HG02885 (cell line): Measurements from ENCODE around the gene PPP2R3A.
"Not testable (repeated sequence)": the region's sequence is repeated elsewhere in the genome, so short reads cannot be mapped to it uniquely, and the experiment has no call there.

Source experiments
- ATAC-seq: cut with Tn5 transposase; IDR thresholded peaks from one replicate; pipeline ENCODE4 v1.9.1; 2021; ENCODE audit warnings: mild to moderate bottlenecking; ENCODE audit not compliant: unreplicated experiment, poor library complexity

The PPP2R3A gene, protein sequence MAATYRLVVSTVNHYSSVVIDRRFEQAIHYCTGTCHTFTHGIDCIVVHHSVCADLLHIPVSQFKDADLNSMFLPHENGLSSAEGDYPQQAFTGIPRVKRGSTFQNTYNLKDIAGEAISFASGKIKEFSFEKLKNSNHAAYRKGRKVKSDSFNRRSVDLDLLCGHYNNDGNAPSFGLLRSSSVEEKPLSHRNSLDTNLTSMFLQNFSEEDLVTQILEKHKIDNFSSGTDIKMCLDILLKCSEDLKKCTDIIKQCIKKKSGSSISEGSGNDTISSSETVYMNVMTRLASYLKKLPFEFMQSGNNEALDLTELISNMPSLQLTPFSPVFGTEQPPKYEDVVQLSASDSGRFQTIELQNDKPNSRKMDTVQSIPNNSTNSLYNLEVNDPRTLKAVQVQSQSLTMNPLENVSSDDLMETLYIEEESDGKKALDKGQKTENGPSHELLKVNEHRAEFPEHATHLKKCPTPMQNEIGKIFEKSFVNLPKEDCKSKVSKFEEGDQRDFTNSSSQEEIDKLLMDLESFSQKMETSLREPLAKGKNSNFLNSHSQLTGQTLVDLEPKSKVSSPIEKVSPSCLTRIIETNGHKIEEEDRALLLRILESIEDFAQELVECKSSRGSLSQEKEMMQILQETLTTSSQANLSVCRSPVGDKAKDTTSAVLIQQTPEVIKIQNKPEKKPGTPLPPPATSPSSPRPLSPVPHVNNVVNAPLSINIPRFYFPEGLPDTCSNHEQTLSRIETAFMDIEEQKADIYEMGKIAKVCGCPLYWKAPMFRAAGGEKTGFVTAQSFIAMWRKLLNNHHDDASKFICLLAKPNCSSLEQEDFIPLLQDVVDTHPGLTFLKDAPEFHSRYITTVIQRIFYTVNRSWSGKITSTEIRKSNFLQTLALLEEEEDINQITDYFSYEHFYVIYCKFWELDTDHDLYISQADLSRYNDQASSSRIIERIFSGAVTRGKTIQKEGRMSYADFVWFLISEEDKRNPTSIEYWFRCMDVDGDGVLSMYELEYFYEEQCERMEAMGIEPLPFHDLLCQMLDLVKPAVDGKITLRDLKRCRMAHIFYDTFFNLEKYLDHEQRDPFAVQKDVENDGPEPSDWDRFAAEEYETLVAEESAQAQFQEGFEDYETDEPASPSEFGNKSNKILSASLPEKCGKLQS (N-terminal part only)

DNA sequence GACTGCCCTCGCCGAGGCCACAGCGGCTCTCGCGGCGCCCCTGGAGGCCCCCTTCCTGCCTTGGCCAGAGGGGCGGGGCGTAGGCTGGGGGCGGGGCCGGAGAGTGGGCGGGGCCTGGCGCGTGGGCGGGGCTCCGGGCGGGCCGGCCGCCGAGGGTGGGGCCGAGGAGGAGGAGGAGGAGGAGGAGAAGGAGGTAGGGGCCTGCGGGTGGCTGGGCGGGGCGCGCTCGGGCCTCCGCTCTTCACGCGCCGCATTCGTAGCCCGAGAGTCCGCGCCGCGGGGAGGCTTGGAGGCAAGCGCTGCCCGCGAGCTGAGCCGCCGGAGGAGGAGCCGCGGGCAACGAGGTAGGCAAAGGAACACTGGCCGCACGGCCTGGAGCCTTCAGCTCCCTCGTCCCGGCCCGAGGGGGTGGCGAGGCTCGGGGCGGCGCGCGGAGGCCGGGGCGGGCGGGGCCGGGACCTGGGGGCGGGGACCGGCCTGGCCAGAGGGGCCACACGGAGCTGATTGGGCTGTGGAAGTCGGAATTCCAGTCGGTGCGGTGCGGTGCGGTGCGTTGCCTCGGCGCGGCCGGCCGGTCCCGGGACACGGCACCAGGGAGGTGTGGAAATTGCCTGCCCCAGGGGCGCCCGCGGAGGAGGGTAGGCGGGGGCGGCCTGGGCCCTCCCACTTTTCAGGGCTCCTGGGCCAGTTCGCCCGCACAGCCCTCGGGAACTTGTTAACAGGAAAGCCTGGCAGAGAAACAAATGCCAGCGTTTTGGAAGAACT lies at the start of gene PPP2R3A:
TSS of gene PPP2R3A (plus strand) at position 223 of the 765 bp plus-strand sequence. CDS start 35,771 bp downstream, outside the sequence.
- peak; percentile 81 for ATAC-seq

DNA sequence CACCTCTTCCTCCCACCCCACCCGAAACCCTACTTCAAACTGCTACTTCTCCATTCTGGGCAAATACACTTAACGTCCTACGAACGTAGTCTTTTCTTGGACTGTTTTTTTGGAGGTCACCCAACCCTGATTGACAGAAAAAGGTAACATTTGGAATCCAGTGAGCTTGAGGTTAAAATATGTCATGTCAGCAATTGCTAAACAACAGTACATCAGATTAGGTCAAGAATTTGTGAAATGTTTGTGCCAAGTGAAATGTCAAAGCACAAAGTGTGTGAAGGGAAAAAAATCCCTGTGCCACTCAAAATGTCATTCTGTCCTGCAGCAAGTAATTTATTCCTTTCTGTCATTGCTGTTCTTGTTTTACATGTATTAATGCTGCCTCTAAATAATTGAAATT lies 49.2 kb upstream of the PPP2R3A start:
- no peak for ATAC-seq

DNA sequence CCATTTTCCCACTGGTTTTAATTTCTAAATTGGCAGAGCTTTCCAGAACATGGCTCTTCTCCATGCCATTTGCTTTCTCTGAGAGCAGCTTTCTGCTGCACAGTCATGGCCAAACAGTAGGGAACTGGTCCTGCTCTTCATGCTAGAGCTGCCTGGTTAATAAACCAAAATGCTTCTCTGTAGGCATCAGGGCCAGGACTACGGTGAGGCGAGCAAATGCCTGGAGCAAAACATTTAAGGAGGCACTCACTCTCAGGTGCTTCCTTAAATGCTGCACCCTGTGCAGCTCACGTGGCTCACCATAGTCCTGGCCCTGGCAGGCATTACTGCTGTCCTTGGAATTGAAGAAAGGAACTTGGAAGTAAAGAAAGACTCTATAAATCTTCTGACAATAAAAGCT lies 48.5 kb upstream of the PPP2R3A start:
- ATAC-seq: no peak

DNA sequence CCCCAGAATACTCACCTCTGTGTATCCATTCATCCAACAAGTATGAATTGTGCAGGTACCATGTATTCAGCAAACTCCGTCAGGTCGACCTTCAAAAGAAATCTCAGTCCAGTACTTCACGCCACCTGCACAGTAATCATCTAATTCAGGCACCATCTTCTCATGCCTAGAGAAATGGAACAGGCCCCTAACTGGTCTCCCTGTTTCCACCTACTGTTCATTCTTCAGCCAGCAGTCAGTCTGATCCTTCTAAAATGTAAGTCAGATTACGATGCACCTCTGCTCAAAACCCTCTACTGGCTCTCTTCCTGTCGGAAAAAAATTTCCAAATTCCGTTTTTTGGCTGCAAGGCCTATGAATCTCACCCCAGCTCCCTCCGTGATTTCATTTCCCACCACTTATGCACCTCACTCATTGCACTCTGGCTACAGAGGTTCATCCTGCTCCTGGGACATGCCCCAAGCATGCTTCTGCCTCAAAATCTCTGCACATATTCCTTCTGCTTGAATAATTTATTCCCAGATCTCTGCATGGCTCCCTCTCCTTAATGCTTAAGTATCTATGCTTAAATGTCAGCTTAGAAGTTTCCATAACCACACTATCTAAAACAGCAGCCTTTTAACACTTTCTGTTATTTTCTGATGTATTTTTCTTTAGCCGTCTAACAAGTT lies 47.5 kb upstream of the PPP2R3A start:
- no peak for ATAC-seq

DNA sequence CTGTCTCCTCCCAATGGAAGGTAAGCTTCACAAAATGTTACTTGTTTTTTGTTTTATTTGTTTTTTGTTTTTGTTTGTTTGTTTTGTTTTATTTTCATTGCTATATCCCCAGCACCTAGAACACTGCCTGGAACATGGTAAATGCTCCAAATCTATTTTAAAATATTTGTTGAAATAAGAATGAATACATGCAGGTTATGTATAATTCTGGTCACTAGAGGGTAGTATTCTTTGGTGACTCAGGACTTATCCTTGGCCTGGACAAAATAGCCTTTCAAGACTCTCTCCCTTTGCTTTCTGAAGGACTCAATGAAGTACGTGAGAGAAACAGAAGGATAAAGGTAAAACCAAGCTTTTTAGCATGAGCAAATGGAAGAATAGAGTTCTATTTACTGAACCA lies 46.9 kb upstream of the PPP2R3A start:
- no peak for ATAC-seq

DNA sequence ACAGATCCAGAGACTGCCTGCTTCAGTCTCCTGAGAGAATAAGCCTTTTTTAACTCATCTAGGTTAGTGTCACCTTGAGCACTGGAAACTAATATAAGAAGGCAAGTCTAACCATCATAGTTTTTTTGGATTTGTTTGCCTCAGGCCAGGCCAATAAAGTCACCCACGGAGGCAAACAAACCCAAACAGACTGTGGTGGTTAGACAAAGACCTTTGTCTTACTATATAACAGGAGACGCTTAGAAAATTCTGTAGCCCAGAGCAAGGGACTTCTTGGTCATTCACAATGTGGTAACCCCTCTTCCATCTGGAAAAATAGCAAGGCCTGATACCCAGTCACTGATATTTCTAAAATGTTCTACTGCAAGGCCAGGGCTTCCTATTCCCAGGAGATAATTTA lies 45.3 kb upstream of the PPP2R3A start:
- ATAC-seq: no peak

DNA sequence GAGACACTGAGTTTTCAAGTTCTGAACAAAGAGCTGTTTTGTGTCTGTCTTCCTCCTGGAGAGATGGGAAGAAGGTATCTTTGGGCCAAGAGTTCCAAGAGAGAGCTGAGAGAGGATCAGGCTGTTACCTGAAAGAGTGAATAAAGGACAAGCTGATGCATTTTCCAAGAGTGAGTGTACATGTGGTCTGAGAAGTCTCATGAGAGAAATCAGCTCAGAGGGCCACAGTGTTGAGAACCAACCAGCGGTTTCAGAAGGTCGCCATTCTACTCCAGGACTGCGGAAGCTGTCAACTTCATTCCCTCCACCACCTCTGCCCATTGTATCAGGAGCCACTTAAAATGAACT lies 42.7 kb upstream of the PPP2R3A start:
- no peak for ATAC-seq

DNA sequence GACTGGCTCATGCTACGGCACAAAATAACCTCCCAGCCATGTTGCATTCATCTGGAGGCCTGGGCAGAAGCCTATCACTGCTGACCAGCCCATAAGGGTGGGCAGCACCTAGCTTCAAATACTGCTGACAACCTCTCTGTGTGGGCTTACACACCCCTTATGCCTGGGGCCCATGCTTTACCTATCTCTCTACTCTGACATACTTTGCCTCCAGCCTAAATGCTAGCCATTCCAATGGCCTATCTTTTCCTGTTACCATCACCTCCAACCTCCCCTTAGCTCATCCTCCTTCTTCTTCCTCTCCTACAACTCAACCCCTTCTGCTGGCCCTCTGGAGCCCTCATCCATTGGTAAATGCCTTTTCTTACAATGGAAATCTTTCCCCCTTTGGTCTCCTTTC lies 41.0 kb upstream of the PPP2R3A start:
- ATAC-seq: no peak

DNA sequence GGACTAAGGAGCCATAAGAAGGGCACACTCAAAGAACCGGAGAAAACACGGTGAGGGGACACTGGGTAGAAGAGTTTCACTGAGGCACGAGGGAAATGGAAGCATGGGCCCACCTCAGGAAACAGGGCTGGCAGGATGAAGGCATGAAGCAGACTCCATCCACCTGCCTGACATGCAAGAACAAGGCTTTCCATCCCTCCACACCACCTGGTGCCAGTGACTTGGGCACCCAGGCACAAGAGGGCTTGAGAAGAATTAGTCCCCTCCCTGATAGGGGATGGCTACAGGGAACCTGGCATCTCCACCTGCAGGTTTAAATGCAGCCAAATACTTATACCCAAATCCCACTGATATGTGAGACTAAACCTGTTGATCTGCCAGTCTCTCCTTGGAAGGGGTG lies 38.9 kb upstream of the PPP2R3A start:
- no peak for ATAC-seq

DNA sequence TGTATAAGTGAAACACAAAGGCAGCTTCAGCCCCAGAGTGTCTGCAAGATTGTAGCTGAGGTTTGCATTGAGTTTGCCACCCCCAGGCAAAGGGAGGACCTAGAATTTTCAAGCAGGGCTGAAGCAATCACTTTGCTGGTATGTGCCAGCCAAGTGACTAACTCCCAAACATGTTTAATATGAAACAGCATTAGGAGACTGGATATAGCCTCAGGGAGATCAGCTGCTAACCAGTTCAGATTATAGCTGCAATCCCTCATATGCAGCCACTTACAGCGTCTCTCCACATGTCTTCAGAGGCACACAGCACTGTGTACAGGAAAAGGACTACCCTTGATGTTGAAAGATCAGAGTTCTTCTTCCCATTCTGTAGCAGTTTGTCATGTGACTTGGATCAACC lies 38.4 kb upstream of the PPP2R3A start:
- ATAC-seq: no peak

DNA sequence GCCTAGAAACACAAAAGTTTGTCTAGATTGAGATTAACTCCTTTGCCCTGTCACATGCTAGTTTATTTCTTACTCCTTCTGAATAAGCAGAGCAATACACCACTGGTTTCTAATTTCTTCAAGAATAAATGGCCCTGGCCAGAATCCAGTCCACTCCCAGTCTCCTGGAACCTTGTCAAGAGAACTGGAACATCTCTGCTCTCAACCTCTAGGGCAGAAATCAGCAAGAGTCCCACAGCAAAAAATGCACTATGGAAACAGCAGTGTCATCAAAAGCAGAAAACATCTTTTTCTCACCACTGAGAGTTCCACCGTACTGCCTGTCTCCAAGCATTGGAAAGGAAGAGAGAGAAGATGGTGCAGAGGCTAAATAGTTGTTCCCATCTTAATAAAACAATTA lies 35.9 kb upstream of the PPP2R3A start:
- no peak for ATAC-seq

DNA sequence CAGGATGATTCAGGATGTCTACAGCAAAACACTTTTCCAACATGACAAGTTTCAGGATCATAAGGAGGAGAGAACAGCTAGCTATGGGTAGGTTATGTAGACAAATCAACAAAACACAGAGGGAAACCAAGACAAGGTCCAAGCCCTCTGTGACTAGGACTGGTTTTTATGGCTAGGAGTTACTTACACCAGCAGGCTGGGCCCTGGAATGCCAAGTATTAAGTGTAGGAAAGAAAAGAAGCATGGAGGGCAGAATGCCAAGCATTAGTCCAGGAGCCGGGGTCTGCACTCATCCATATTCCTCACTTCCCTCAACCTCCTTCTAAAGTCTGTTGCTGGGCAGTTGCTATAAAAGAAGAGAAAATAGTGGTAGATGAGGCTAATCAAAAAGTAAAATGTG lies 35.3 kb upstream of the PPP2R3A start:
- no peak for ATAC-seq

DNA sequence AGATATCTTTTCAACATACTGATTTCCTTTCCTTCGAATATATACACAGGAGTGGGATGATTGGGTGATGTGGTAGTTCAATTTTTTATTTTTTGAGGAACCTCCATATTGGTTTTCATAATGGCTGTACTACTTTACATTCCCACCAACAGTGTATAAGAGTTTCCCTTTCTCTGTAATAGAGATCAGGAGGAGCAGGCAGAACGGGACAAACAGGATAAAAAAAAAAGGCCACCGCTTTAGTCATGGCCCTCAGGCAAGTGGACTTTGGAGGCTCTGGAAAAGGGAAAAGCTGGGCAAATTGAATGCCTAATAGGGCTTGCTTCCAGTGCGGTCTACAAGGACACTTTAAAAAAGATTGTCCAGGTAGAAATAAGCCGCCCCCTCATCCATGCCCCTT lies 30.4 kb upstream of the PPP2R3A start:
- ATAC-seq: not testable (repeated sequence)

DNA sequence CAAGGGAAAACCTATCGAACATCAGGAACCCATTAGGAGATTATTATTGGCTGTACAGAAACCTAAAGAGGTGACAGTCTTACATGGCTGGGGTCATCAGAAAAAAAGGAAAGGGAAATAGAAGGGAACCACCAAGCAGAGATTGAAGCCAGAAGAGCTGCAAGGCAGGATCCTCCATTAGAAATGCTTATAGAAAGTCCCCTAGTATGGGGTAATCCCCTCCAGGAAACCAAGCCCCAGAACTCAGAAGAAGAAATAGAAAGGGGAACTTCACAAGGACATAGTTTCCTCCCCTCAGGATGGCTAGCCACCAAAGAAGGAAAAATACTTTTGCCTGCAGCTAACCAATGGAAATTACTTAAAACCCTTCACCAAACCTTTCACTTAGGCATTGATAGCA lies 27.8 kb upstream of the PPP2R3A start:
- ATAC-seq: not testable (repeated sequence)

DNA sequence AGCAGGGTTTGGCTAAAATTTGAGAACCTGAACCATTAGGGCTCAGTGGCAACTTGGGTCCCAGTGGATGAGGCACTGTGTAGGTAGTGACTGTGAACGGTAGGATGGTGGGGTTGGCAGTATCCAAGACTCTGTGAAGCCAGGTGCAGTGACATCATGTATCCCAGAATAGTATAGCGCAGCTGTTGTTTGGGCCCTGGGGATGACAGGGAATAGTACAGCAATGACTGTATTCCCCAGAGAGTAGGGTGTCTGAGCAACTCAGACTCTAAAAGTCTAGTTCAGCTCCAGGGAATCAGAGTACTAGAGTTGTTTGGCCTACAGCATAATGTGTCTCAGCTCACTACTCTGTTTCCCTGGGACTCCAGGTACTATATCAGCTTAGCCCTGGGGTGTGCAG lies 20.7 kb upstream of the PPP2R3A start:
- no peak for ATAC-seq

DNA sequence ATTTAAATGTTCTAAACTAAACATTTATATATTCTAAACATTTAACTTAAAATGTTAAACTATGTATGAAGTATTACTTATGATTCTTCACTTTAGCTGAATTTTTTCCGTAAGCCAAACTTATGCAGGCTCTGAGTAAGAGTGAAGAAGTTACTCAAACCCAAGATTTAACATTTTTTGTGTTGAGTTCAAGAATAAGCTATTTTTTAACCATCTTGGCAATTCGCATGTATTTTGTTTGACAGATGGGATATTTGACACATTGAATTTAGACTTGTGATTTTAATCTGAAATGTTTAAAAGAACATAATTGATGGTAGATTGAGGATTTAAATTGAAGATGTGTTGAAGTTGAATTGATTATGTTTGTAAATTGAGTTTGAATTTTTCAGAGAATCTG lies 14.6 kb upstream of the PPP2R3A start:
- no peak for ATAC-seq

DNA sequence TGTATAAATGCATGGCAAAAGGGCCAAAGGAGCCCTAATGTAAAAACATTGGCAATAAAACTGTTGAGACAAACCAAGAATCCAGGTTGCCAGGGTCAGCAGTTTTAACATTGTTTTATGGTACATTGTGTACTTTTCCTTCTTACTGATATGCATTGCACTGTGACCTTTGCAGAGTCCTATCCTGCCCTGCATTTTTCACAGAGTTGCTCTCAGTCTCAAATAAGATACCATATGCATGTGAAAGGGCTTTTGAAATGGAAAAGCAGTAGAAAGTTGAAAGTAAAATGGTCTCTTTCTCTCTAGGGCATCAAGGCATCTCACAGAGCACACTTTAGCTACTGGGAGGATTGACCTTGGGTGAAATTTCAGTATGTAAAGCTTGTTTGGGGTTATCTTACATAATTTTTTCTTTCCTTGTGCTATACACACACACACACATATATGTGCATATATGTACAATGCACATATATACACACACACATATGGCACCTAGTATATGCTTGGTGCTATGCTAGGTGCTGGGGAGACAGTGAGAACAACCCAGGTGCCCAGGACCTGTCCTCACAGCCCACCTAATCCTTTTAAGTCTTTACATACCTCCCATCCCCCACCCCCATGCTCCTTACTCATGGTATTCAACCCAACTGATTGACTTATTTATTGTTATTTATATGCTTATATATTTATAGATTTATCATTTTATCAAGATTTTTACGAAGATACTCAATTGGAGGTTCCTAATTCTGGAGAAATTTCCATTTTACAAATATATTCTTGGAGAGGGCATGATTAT lies 1.2 kb upstream of the PPP2R3A start:
- no peak for ATAC-seq

DNA sequence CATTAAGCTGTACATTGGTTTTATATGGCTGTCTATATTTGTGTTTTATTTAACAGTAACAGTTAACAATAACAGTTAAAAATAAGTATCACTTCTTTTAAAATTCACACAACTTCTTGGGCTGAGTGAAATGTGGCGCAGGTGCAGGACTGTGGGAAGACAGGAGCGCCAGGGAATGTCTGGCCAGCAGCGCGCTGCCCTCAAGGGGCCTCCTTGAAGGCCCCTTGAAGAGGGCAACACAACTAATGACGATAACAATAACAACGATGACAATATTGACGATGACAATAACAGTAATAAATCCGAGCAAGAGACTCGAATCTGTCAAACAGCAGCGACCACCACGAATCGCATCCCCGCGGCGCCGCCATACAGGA lies 411 bp upstream of the PPP2R3A start:
- ATAC-seq: no peak
